Left lobe of liver (tissue), 2 donors: ENCODE data around the gene ZNF710. TPM values are rescaled to one million over a fixed set of nuclear protein-coding genes. Genes with fewer than 3 reads are reported as not detected.

Experiments used
- ATAC-seq: fragments of 200-7000 bp; cut with Tn5 transposase; one replicate; pipeline ENCODE4 v1.9.1; 2020; ENCODE audit warnings: mild to moderate bottlenecking, moderate library complexity
- DNase-seq: peaks from one replicate; pipeline ENCODE4 v3.0.0-alpha.2; 2020; ENCODE audit warnings: low spot score
- total RNA-seq: library from RNA; stranded (reverse); gene quantifications from one replicate; pipeline ENCODE4 v1.2.1, GENCODE V29; 2021
- donor health status: DM: no; HTN: no; CAD: no; lungs with moderate emphysema.
- donor health status: DM: no; HTN: yes; CAD: no.

Gene ZNF710
- total RNA-seq, 1 donor from 2014 or later: 6.7 TPM

GRCh38 chr15:90054618-90055097, 53.5 kb downstream of the ZNF710 start:
- DNase-seq (no peak), ATAC-seq (peak; percentile 64)

- no peak for DNase-seq
These were observed 54.1 kb downstream of the ZNF710 start for GRCh38 chr15:90055182-90055581.

GRCh38 chr15:90056529-90056928, 55.4 kb downstream of the ZNF710 start:
- DNase-seq (no peak), ATAC-seq (no peak)

More at GRCh38 chr15:90055182-90055581, 54.1 kb downstream of the ZNF710 start:
- ATAC-seq: no peak

GRCh38 chr15:90058308-90058707, 57.2 kb downstream of the ZNF710 start:
- ATAC-seq (no peak), DNase-seq (no peak)

GRCh38 chr15:90058775-90059174, 57.7 kb downstream of the ZNF710 start:
- no peak for DNase-seq
- no peak for ATAC-seq

GRCh38 chr15:90059208-90059985, 58.3 kb downstream of the ZNF710 start:
- peak; percentile 52 for ATAC-seq

GRCh38 chr15:90060797-90061196, 59.7 kb downstream of the ZNF710 start:
- ATAC-seq: no peak
- DNase-seq: no peak

More at GRCh38 chr15:90059208-90059985, 58.3 kb downstream of the ZNF710 start:
- peak; percentile 70 for DNase-seq

GRCh38 chr15:90062023-90062442, 60.9 kb downstream of the ZNF710 start:
- DNase-seq: peak; percentile 51
- ATAC-seq: peak; percentile 23

GRCh38 chr15:90062462-90062932, 61.4 kb downstream of the ZNF710 start:
- no peak for ATAC-seq
- no peak for DNase-seq

- DNase-seq (peak; percentile 47), ATAC-seq (no peak)
These were observed 62.0 kb downstream of the ZNF710 start for GRCh38 chr15:90062973-90063769.

- ATAC-seq (peak; percentile 17), DNase-seq (peak; percentile 50)
These were observed 62.7 kb downstream of the ZNF710 start for GRCh38 chr15:90063770-90064247.

GRCh38 chr15:90064911-90065681, 64.0 kb downstream of the ZNF710 start:
- ATAC-seq: peak; percentile 53

GRCh38 chr15:90065682-90066049, 64.5 kb downstream of the ZNF710 start:
- ATAC-seq: no peak
- no peak for DNase-seq

More at GRCh38 chr15:90064911-90065681, 64.0 kb downstream of the ZNF710 start:
- peak; percentile 64 for DNase-seq

GRCh38 chr15:90067181-90067952, 66.2 kb downstream of the ZNF710 start:
- ATAC-seq: no peak
- DNase-seq: peak; percentile 46

- DNase-seq (no peak), ATAC-seq (no peak)
These were observed 67.0 kb downstream of the ZNF710 start for GRCh38 chr15:90067953-90068606.

GRCh38 chr15:90070623-90071022, 69.5 kb downstream of the ZNF710 start:
- ATAC-seq (peak; percentile 37), DNase-seq (peak; percentile 52)

- peak; percentile 80 for ATAC-seq
- DNase-seq: peak; percentile 80
These were observed 70.2 kb downstream of the ZNF710 start for GRCh38 chr15:90071220-90071807.

GRCh38 chr15:90072978-90073640, 72.0 kb downstream of the ZNF710 start:
- DNase-seq: no peak

More at GRCh38 chr15:90072978-90073640, 72.0 kb downstream of the ZNF710 start:
- ATAC-seq: no peak
